ENCODE results near the gene SMIM27. TPM values are rescaled to one million over a fixed set of nuclear protein-coding genes. Genes with fewer than 3 reads are reported as not detected.
A peak's percentile ranks its signal among the peaks of the same experiment; 100 is the strongest.
"Not testable (repeated sequence)": the region's sequence is repeated elsewhere in the genome, so short reads cannot be mapped to it uniquely, and the experiment has no call there.

The SMIM27 gene
- total RNA-seq, 1 experiment from 2014 or later: 6.5 TPM

DNA sequence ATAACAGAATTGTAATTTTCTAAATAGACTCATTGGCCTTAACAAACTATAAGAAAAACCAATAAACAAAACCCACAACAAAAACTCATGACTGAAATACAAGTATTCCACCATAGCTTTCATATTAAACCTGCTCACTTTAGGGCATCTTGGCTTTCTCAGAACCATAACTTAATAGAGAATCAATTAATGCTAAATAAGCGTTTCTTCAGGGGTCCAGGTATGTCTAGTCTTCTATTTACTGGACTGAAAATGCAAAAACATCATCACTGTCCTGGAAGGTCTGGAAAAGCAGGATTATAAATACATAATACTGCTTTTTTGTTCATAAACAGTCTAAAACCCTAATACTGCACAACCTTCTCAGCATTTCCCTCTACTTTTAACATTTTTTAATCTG, 6.2 kb upstream of the SMIM27 start:
- no peak overlapping the region for H3K4me3 ChIP-seq (ENCODE audit: low read depth, low read length, poor library complexity, severe bottlenecking)
- H3K27ac ChIP-seq (ENCODE audit: low read depth, low read length, poor library complexity, severe bottlenecking): no peak overlapping the region
- H3K9me3 ChIP-seq (ENCODE audit: low read depth, low read length, poor library complexity, severe bottlenecking): no peaks in the 10 kb centered on the region
- peaks cover 5% of the 10 kb centered on the region for H3K4me1 ChIP-seq (ENCODE audit: insufficient read depth, low read length, poor library complexity, severe bottlenecking)
- POLR2A ChIA-PET (ENCODE audit: low non-redundant PET): no interaction called here
- peaks cover 18% of the 10 kb centered on the region for H3K36me3 ChIP-seq (ENCODE audit: insufficient read depth, low read length, poor library complexity, severe bottlenecking)
- TF ChIP-seq EZH2 (IDR thresholded peaks at IDR 0.05; ENCODE audit: borderline replicate concordance, low read depth, low read length, poor library complexity, severe bottlenecking): no peak
- TF ChIP-seq, protein P1, sequence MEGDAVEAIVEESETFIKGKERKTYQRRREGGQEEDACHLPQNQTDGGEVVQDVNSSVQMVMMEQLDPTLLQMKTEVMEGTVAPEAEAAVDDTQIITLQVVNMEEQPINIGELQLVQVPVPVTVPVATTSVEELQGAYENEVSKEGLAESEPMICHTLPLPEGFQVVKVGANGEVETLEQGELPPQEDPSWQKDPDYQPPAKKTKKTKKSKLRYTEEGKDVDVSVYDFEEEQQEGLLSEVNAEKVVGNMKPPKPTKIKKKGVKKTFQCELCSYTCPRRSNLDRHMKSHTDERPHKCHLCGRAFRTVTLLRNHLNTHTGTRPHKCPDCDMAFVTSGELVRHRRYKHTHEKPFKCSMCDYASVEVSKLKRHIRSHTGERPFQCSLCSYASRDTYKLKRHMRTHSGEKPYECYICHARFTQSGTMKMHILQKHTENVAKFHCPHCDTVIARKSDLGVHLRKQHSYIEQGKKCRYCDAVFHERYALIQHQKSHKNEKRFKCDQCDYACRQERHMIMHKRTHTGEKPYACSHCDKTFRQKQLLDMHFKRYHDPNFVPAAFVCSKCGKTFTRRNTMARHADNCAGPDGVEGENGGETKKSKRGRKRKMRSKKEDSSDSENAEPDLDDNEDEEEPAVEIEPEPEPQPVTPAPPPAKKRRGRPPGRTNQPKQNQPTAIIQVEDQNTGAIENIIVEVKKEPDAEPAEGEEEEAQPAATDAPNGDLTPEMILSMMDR (conservative IDR thresholded peaks at IDR 0.05; ENCODE audit: low read depth, low read length): no peak
- CTCF ChIA-PET: no interaction called here
- BruUV-seq (replicated peaks): no TSS peak
- intact Hi-C loops (cut with micrococcal nuclease; ENCODE audit: unreplicated experiment): no loop called here
- no peaks in the 10 kb centered on the region for H3K27me3 ChIP-seq (replicated peaks; ENCODE audit: insufficient read depth, low read depth, low read length, poor library complexity)
- no peak for DNase-seq (ENCODE audit: low spot score)

DNA sequence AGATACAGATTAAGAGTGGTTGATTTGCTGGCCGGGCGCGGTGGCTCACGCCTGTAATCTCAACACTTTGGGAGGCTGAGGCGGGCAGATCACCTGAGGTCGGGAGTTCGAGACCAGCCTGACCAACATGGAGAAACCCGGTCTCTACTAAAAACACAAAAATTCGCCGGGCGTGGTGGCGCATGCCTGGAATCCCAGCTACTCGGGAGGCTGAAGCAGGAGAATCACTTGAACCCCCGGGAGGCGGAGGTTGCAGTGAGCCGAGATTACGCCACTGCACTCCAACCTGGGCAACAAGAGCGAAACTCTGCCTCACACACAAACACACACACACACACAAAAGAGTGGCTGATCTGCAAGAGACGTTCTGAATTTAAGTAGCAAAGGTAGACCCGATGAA, 3.9 kb upstream of the SMIM27 start:
- H3K4me1 ChIP-seq (ENCODE audit: insufficient read depth, low read length, poor library complexity, severe bottlenecking); DNase-seq (ENCODE audit: low spot score); CTCF ChIA-PET; BruUV-seq (replicated peaks); H3K9me3 ChIP-seq (ENCODE audit: low read depth, low read length, poor library complexity, severe bottlenecking); POLR2A ChIA-PET (ENCODE audit: low non-redundant PET); intact Hi-C loops (cut with micrococcal nuclease; ENCODE audit: unreplicated experiment); H3K36me3 ChIP-seq (ENCODE audit: insufficient read depth, low read length, poor library complexity, severe bottlenecking); H3K27ac ChIP-seq (ENCODE audit: low read depth, low read length, poor library complexity, severe bottlenecking); H3K27me3 ChIP-seq (replicated peaks; ENCODE audit: insufficient read depth, low read depth, low read length, poor library complexity); H3K4me3 ChIP-seq (ENCODE audit: low read depth, low read length, poor library complexity, severe bottlenecking): not testable (repeated sequence)

DNA sequence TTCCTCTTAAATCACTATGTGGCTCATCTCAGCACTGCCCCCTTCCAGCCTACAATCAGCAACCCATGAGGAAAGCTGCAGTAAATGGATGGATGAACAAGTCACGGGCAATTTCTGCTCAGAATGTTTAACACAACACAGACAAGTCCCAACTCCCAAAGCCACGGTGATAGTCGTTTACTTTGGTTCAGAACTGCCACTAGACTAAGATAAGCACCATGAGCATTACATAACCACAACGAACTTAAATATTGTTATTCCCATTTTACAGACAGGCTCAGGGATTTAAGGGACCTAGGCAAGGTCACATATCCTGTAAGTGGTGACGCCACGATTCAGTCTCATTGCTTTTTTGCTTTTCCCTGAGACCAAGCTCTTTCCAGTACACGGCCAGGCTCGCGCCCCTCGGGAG, 2.0 kb upstream of the SMIM27 start:
- no peak for TF ChIP-seq EZH2 (IDR thresholded peaks at IDR 0.05; ENCODE audit: borderline replicate concordance, low read depth, low read length, poor library complexity, severe bottlenecking)
- TF ChIP-seq, protein P1 (conservative IDR thresholded peaks at IDR 0.05; ENCODE audit: low read depth, low read length): no peak
- ChIA-PET CTCF (interaction anchor here (0.7 to 1.6 kb wide), 5 partner anchors 24 to 1262 kb away, joined by 3 to 6 read pairs (median 4); partner anchors contain the start of gene RIGI), POLR2A (ENCODE audit: low non-redundant PET) (no interaction called here)
- Histone ChIP-seq H3K9me3 (ENCODE audit: low read depth, low read length, poor library complexity, severe bottlenecking) (no peaks in the 10 kb centered on the region), H3K4me3 (ENCODE audit: low read depth, low read length, poor library complexity, severe bottlenecking) (peak overlapping the region; percentile 91), H3K27ac (ENCODE audit: low read depth, low read length, poor library complexity, severe bottlenecking) (peak overlapping the region; percentile 98), H3K27me3 (replicated peaks; ENCODE audit: insufficient read depth, low read depth, low read length, poor library complexity) (no peaks in the 10 kb centered on the region), H3K36me3 (ENCODE audit: insufficient read depth, low read length, poor library complexity, severe bottlenecking) (no peaks in the 10 kb centered on the region), H3K4me1 (ENCODE audit: insufficient read depth, low read length, poor library complexity, severe bottlenecking) (peaks cover 12% of the 10 kb centered on the region)
- BruUV-seq (replicated peaks): no TSS peak
- peak; percentile 10 for DNase-seq (ENCODE audit: low spot score)
- intact Hi-C loops (cut with micrococcal nuclease; ENCODE audit: unreplicated experiment): no loop called here

DNA sequence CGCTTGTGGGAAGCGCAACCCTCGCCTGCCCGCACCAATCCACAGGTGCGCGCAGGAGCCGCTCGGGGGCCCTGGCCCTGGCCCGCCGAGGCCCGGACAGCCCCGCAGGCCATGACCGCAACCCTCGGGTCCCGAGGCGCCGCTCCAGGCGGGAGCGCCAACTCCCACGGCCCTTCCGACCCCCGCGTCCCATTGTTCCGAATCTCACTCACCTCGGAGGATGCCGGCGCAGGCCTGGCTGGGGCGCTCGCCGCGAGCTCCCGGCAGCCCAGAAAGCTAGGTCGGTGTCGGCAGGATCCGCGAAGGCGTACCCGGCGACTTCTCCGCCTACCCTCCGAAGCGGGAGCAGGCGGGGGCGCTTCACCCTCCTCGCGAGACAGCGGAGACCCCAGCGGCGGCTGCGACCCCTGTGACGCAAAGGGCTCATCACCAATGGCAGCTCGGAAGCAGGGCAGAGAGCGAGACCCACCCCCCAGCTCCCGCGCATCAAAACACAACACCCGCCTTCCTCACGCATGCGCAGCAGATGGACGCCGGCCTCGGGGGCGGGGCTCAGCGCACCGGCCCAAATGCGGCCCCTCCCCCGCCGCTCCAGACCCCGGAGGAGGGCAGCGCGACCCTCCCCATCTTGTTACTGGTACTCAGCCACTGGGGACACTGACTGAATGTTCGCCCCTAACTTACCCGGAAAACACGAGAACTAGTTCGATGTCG, 1.4 kb upstream of the SMIM27 start:
- H3K36me3 ChIP-seq (ENCODE audit: insufficient read depth, low read length, poor library complexity, severe bottlenecking): no peaks in the 10 kb centered on the region
- ChIA-PET POLR2A (ENCODE audit: low non-redundant PET) (interaction anchor here (0.5 kb wide), 1 partner anchor 161 kb away, joined by 4 read pairs; no protein-coding TSS in a partner anchor), CTCF (interaction anchor here (0.7 to 1.6 kb wide), 5 partner anchors 24 to 1261 kb away, joined by 3 to 6 read pairs (median 4); partner anchors contain the start of gene RIGI)
- BruUV-seq (replicated peaks): no TSS peak
- TF ChIP-seq EZH2 (IDR thresholded peaks at IDR 0.05; ENCODE audit: borderline replicate concordance, low read depth, low read length, poor library complexity, severe bottlenecking): no peak
- TF ChIP-seq, protein P1 (conservative IDR thresholded peaks at IDR 0.05; ENCODE audit: low read depth, low read length): no peak; the same call in none of the 2 replicates
- peaks cover 12% of the 10 kb centered on the region for H3K4me1 ChIP-seq (ENCODE audit: insufficient read depth, low read length, poor library complexity, severe bottlenecking)
- peak; percentile 97 for DNase-seq (ENCODE audit: low spot score)
- H3K27ac ChIP-seq (ENCODE audit: low read depth, low read length, poor library complexity, severe bottlenecking): peak overlapping the region; percentile 98
- peak overlapping the region; percentile 91 for H3K4me3 ChIP-seq (ENCODE audit: low read depth, low read length, poor library complexity, severe bottlenecking)
- no peaks in the 10 kb centered on the region for H3K27me3 ChIP-seq (replicated peaks; ENCODE audit: insufficient read depth, low read depth, low read length, poor library complexity)
- intact Hi-C loops (cut with micrococcal nuclease; ENCODE audit: unreplicated experiment): no loop called here
- H3K9me3 ChIP-seq (ENCODE audit: low read depth, low read length, poor library complexity, severe bottlenecking): no peaks in the 10 kb centered on the region

All from A673 (cell line).